ENCODE results near the gene ASXL1. TPM values are rescaled to one million over a fixed set of nuclear protein-coding genes. Genes with fewer than 3 reads are reported as not detected.

The ASXL1 gene
- total and polyA plus RNA-seq, 9 of the 15 experiments (the other 6 are each of a cell fraction or from before 2014, with no cell fraction given), result 6.5 to 65.3 (median 32.3) TPM

GRCh38 chr20:32474967-32475811 lies 117.1 kb downstream of the ASXL1 start (continued):
- TF ChIP-seq ZNF318 (IDR thresholded peaks at IDR 0.05; ENCODE audit: borderline replicate concordance in 1 of 2, low read depth in 1 of 2) (no peak), BCOR (IDR thresholded peaks at IDR 0.05) (no peak), UBTF (IDR thresholded peaks at IDR 0.05; ENCODE audit: borderline replicate concordance in 1 of 2, low read depth in 2 of 2, low read length in 2 of 2) (peak; percentile 91 to 95), MYBL2 (IDR thresholded peaks at IDR 0.05; ENCODE audit: low read depth) (no peak), MYBL2 (CRISPR knock-in tag; IDR thresholded peaks at IDR 0.05; ENCODE audit: borderline replicate concordance) (no peak), FIP1L1 (IDR thresholded peaks at IDR 0.05; ENCODE audit: low read depth, low read length, poor library complexity, severe bottlenecking) (peak; percentile 38), SRSF9 (IDR thresholded peaks at IDR 0.05; ENCODE audit: borderline replicate concordance, low read depth, low read length) (no peak), TSHZ1 (CRISPR knock-in tag; IDR thresholded peaks at IDR 0.05) (no peak), CREBBP (IDR thresholded peaks at IDR 0.05; ENCODE audit: low read depth, low read length) (no peak)
